ENCODE results near the gene ATN1. TPM values are rescaled to one million over a fixed set of nuclear protein-coding genes. Genes with fewer than 3 reads are reported as not detected.

The ATN1 gene
- total RNA-seq, 1 donor = 16.4 TPM

DNA sequence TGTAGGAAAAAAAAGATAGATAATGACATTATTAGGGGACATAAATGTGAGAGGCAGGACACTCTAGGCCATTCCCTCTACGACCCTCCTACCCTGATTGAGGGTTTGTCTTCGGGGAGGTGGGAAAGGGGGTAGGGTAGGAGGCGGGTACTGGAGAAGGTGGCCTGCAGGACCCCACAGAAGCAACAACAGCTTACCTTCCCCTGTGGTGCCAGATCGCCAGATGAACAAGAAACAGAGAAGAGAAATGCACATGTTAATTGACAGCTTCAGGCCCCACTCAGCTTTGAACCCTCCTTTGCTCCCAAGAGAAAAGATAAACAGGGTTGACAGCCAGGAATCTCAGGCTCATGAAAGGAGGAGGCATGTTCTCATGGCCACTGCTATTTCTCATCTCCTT, 38.0 kb downstream of the ATN1 start:
- DNase-seq (ENCODE audit: low read depth) = no peak
- no peak overlapping the region for H3K4me3 ChIP-seq (ENCODE audit: low read depth, low read length)
- TF ChIP-seq, protein P1, sequence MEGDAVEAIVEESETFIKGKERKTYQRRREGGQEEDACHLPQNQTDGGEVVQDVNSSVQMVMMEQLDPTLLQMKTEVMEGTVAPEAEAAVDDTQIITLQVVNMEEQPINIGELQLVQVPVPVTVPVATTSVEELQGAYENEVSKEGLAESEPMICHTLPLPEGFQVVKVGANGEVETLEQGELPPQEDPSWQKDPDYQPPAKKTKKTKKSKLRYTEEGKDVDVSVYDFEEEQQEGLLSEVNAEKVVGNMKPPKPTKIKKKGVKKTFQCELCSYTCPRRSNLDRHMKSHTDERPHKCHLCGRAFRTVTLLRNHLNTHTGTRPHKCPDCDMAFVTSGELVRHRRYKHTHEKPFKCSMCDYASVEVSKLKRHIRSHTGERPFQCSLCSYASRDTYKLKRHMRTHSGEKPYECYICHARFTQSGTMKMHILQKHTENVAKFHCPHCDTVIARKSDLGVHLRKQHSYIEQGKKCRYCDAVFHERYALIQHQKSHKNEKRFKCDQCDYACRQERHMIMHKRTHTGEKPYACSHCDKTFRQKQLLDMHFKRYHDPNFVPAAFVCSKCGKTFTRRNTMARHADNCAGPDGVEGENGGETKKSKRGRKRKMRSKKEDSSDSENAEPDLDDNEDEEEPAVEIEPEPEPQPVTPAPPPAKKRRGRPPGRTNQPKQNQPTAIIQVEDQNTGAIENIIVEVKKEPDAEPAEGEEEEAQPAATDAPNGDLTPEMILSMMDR (IDR thresholded peaks at IDR 0.05; ENCODE audit: insufficient read depth, low read depth, low read length) = no peak

DNA sequence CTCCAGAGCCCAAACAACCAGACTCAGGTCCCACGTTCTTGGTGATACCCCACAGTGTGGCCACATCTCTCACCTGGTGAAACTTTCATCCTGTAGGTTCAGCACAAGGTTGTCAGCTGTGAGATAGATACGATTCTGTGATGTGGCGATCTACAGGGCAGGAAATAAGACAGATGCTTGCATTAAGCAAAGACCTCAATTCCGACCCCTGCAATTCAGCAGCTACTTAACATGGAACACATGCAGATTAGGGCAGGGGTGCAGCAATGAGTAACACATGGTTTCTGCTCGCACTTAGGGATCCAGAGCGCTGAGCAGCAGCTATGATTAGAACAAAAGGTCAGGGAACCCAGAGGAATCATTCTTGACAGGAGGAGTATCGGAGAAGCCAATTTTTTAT, 38.6 kb downstream of the ATN1 start:
- TF ChIP-seq, protein P1 (IDR thresholded peaks at IDR 0.05; ENCODE audit: insufficient read depth, low read depth, low read length) = no peak
- no peak for DNase-seq (ENCODE audit: low read depth)
- H3K4me3 ChIP-seq (ENCODE audit: low read depth, low read length) = no peak overlapping the region

DNA sequence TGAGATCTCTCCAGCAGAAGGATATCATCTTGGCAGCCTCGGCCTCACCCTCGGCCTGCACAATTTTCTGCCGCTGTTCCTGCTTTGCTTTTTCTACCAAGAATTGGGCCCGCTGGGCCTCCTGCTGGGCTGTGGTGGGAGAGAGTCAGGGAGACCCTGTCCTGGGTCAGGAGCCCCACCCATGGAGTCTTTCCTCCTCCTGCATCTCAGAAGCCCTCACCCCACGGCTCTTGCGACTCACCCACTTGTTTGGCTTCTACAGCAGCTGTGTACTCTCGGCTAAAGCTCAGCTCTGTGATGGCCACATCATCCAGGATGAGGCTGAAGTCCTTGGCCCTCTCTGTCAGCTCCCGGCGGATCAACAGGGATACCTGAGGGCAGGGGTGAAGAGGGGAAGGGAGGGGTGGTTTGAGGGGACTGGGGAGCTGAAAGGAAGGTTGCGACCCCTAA, 39.9 kb downstream of the ATN1 start:
- DNase-seq (ENCODE audit: low read depth) = no peak
- H3K4me3 ChIP-seq (ENCODE audit: low read depth, low read length) = no peak overlapping the region
- TF ChIP-seq, protein P1 (IDR thresholded peaks at IDR 0.05; ENCODE audit: insufficient read depth, low read depth, low read length) = no peak

DNA sequence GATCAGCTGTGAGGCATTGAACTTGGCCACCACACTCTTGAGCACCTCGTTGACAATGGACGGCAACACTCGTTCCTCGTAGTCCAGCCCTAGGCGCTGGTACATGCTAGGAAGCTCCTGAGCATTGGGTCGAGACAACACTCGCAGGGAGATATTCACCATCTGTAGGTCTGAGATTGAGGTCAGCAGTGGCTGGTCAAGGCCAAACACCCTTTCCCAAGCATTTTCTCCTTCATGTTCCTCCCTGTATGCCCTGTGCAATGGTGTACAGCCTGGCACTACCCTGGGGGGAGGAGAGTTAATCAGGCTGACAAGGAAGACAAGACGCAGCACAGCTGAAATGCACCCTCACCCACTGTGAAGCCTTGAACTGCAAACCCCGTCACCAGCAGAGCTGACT, 40.7 kb downstream of the ATN1 start:
- H3K4me3 ChIP-seq (ENCODE audit: low read depth, low read length) = no peak overlapping the region
- TF ChIP-seq, protein P1 (IDR thresholded peaks at IDR 0.05; ENCODE audit: insufficient read depth, low read depth, low read length) = no peak
- no peak for DNase-seq (ENCODE audit: low read depth)

DNA sequence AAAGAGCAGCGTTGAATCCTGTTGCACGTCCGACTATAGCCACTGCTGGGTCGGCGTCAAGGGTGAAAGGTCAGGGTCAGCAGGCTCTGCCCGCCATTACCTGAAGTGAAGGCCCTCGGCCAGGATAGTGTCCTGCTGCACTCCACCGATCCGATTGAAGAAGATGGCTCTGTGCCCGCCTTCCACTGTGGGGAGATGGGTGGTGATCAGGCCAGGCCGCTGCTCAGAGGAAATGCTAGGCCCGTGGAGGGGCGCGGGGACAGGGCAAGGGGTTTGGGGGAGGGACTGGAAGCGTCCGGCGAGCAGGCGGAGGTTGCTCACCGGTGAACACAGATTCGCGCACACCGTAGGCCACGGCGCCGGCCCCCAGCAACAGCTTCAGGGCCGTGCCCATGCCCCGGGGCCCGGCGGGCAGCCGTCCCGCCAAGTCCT, 42.4 kb downstream of the ATN1 start:
- DNase-seq (ENCODE audit: low read depth) = peak; percentile 9
- H3K4me3 ChIP-seq (ENCODE audit: low read depth, low read length) = peak overlapping the region; percentile 100
- TF ChIP-seq, protein P1 (IDR thresholded peaks at IDR 0.05; ENCODE audit: insufficient read depth, low read depth, low read length) = no peak

DNA sequence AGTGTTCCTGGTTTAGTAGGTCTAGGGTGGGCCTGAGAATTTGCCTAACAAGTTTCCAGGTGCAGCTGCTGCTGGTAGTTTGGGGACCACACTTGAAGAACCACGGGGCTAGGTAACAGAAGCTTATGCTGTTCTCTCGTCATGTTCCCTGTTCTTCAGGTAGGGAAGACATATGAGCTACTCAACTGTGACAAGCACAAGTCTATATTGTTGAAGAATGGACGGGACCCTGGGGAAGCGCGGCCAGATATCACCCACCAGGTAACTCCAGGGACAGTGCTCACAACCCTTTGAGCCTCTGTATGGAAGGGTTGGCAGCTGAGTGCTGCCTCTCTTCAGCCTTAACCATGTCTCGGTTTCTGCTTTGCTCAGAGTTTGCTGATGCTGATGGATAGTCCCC, 46.4 kb downstream of the ATN1 start:
- DNase-seq (ENCODE audit: low read depth) = no peak
- no peak overlapping the region for H3K4me3 ChIP-seq (ENCODE audit: low read depth, low read length)
- TF ChIP-seq, protein P1 (IDR thresholded peaks at IDR 0.05; ENCODE audit: insufficient read depth, low read depth, low read length) = no peak

DNA sequence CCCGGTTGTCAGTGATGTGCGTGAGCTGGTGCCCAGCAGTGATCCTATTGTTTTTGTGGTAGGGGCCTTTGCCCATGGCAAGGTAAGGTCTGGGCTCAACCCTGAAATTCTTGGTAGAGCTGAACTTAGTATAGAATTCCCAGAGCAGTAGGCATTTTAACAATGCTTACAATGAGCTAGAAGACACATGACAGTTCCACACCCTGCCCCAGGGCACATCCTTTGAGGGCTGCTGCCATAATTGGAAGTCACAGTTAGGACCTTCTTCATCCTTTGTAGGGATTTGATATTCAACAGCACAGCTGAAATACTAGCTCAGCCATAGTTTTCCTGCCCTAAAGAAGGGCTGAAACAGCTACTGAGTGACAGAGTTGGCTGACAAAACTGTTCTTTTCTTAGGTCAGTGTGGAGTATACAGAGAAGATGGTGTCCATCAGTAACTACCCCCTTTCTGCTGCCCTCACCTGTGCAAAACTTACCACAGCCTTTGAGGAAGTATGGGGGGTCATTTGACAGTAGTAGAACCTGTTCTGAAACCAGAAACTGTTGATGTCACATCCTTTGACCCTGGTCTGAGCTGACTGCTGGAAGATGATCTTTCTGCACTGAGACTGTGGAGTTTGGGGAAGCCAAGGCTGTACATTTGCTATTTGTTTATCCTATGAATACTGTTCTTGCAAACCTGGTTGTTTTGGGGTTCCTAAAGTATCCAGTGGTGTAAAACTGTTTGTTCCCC, 47.7 kb downstream of the ATN1 start:
- no peak overlapping the region for H3K4me3 ChIP-seq (ENCODE audit: low read depth, low read length)
- no peak for DNase-seq (ENCODE audit: low read depth)
- TF ChIP-seq, protein P1 (IDR thresholded peaks at IDR 0.05; ENCODE audit: insufficient read depth, low read depth, low read length) = no peak
